ENCODE data around the gene THOP1.

The THOP1 gene

GRCh38 chr19:2761309-2761677 is 24.0 kb upstream of the THOP1 start:
- TF ChIP-seq, protein P1, sequence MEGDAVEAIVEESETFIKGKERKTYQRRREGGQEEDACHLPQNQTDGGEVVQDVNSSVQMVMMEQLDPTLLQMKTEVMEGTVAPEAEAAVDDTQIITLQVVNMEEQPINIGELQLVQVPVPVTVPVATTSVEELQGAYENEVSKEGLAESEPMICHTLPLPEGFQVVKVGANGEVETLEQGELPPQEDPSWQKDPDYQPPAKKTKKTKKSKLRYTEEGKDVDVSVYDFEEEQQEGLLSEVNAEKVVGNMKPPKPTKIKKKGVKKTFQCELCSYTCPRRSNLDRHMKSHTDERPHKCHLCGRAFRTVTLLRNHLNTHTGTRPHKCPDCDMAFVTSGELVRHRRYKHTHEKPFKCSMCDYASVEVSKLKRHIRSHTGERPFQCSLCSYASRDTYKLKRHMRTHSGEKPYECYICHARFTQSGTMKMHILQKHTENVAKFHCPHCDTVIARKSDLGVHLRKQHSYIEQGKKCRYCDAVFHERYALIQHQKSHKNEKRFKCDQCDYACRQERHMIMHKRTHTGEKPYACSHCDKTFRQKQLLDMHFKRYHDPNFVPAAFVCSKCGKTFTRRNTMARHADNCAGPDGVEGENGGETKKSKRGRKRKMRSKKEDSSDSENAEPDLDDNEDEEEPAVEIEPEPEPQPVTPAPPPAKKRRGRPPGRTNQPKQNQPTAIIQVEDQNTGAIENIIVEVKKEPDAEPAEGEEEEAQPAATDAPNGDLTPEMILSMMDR (IDR thresholded peaks at IDR 0.05; ENCODE audit: low read depth, low read length) = no peak
- no peaks in the 10 kb centered on the region for H3K4me1 ChIP-seq
- H3K36me3 ChIP-seq = peaks cover 88% of the 10 kb centered on the region
- no peak for DNase-seq
- H3K4me3 ChIP-seq (ENCODE audit: low read depth, low read length) = no peak overlapping the region
- H3K9me3 ChIP-seq = no peaks in the 10 kb centered on the region
- H3K27me3 ChIP-seq = no peaks in the 10 kb centered on the region

- Histone ChIP-seq H3K4me3 (ENCODE audit: low read depth, low read length) (no peak overlapping the region), H3K4me1 (no peaks in the 10 kb centered on the region), H3K9me3 (no peaks in the 10 kb centered on the region), H3K27me3 (no peaks in the 10 kb centered on the region), H3K36me3 (peaks cover 90% of the 10 kb centered on the region)
- DNase-seq = no peak
- TF ChIP-seq, protein P1 (IDR thresholded peaks at IDR 0.05; ENCODE audit: low read depth, low read length) = no peak
These were observed 23.2 kb upstream of the THOP1 start for GRCh38 chr19:2761876-2762782.

- TF ChIP-seq, protein P1 (IDR thresholded peaks at IDR 0.05; ENCODE audit: low read depth, low read length) = no peak
These were observed 22.4 kb upstream of the THOP1 start for GRCh38 chr19:2762783-2763496.

GRCh38 chr19:2763687-2764086 is 21.6 kb upstream of the THOP1 start:
- TF ChIP-seq, protein P1 (IDR thresholded peaks at IDR 0.05; ENCODE audit: low read depth, low read length) = no peak
- H3K4me3 ChIP-seq (ENCODE audit: low read depth, low read length) = no peak overlapping the region
- H3K4me1 ChIP-seq = no peaks in the 10 kb centered on the region
- no peaks in the 10 kb centered on the region for H3K9me3 ChIP-seq
- H3K36me3 ChIP-seq = peaks cover 92% of the 10 kb centered on the region
- H3K27me3 ChIP-seq = no peaks in the 10 kb centered on the region
- DNase-seq = no peak

More at GRCh38 chr19:2762783-2763496, 22.4 kb upstream of the THOP1 start:
- H3K9me3 ChIP-seq = no peaks in the 10 kb centered on the region
- no peak overlapping the region for H3K4me3 ChIP-seq (ENCODE audit: low read depth, low read length)
- H3K36me3 ChIP-seq = peaks cover 90% of the 10 kb centered on the region
- H3K4me1 ChIP-seq = no peaks in the 10 kb centered on the region
- no peak for DNase-seq
- no peaks in the 10 kb centered on the region for H3K27me3 ChIP-seq

DNA sequence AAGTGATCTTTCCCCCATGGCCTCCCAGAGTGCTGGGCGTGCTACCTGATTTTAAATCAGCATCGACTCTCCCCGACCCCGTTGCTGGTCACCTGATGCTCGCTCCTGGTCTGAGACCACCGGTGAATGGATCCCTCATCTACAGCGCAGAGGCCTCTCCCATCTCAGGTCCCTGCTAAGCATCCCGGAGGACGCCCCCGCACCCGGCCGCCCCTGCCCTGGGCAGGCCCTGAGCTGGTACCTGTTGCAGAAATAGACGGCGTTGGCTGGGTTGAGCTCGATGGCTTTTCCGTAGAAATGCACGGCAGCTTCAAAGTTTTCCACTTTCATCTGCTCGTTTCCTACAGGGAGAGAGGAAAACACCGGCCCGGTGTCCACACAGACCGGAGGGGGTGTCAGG is 20.4 kb upstream of the THOP1 start:
- peaks cover 88% of the 10 kb centered on the region for H3K36me3 ChIP-seq
- TF ChIP-seq, protein P1 (IDR thresholded peaks at IDR 0.05; ENCODE audit: low read depth, low read length) = no peak
- no peaks in the 10 kb centered on the region for H3K9me3 ChIP-seq

DNA sequence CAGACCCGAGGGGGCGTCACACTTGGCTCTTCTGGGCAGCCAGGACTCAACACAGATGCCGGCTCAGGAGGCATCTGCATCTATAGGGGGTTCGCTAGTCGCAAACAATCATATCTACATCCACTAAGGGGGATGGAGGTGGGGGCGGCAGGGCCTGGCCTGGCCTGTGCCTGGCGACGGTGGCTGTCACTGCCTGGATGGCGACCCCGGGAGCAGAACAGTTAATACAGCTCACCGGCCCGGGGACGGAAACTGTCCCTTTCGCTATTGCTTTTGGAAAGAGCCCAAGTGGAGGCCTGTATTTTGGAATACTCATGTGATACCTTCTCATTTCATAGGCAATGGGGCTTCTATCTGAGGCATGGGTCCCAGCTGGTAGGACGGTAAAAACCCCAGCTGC is 19.9 kb upstream of the THOP1 start:
- H3K36me3 ChIP-seq = peaks cover 88% of the 10 kb centered on the region
- H3K27me3 ChIP-seq = no peaks in the 10 kb centered on the region
- TF ChIP-seq, protein P1 (IDR thresholded peaks at IDR 0.05; ENCODE audit: low read depth, low read length) = no peak
- no peaks in the 10 kb centered on the region for H3K9me3 ChIP-seq
- H3K4me3 ChIP-seq (ENCODE audit: low read depth, low read length) = no peak overlapping the region
- no peak for DNase-seq
- H3K4me1 ChIP-seq = no peaks in the 10 kb centered on the region

More for the DNA sequence above, 20.4 kb upstream of the THOP1 start:
- H3K27me3 ChIP-seq = no peaks in the 10 kb centered on the region
- DNase-seq = no peak
- no peak overlapping the region for H3K4me3 ChIP-seq (ENCODE audit: low read depth, low read length)
- H3K4me1 ChIP-seq = no peaks in the 10 kb centered on the region

All from BE2C (cell line).